Adrenal gland (tissue), 5 donors: ENCODE measurements around the gene TRPM4.

Source experiments
- CTCF ChIP-seq, 6 experiments: fragments of 450-650 bp in 4 of 6; fragments of 200-600 bp in 2 of 6; sonication (generic) in 1 of 6; IDR thresholded peaks; 1 replicate in 5 of 6; 2 replicates in 1 of 6; pipeline versions ENCODE4 v1.5.1 to v1.8.0; 2016 to 2021; ENCODE audit warnings: antibody characterized with exemption in 6 of 6, mild to moderate bottlenecking in 2 of 6, moderate library complexity in 1 of 6
- POLR2A ChIP-seq, 2 donors: fragments of 450-650 bp; IDR thresholded peaks; one replicate each; pipeline ENCODE4 v1.6.1; 2017; ENCODE audit warnings: antibody characterized with exemption in 2 of 2, mild to moderate bottlenecking in 2 of 2, moderate library complexity in 1 of 2
- donor health status: DM: no; HTN: no; CAD: no.

GRCh38 chr19:49114630-49115363 is 42.8 kb upstream of the TRPM4 start:
- TF ChIP-seq CTCF (IDR thresholded peaks at IDR 0.05) (no peak), POLR2A (IDR thresholded peaks at IDR 0.05) (peak in 1 of 2 donors; percentile 10)
